Prostate gland (tissue), 2 donors: ENCODE data around the gene IL2RA. TPM values are rescaled to one million over a fixed set of nuclear protein-coding genes. Genes with fewer than 3 reads are reported as not detected.

Experiments used
- DNase-seq: peaks from one replicate; pipeline ENCODE4 v3.0.0-alpha.2; 2019; ENCODE audit warnings: low spot score
- H3K27ac ChIP-seq, 2 donors: fragments of 200-600 bp; sonication (generic); 2 replicates each; pipeline ENCODE4 v1.5.1; 2017 to 2019
- H3K27me3 ChIP-seq: fragments of 200-600 bp; sonication (generic); replicated peaks from 2 replicates; pipeline ENCODE4 v1.5.1; 2019; ENCODE audit not compliant: insufficient read depth
- H3K36me3 ChIP-seq, 2 donors: fragments of 200-600 bp; sonication (generic); 1 replicate in 1 of 2; 2 replicates in 1 of 2; pipeline versions ENCODE4 v1.5.1 to v1.8.1; 2017 to 2019
- H3K4me1 ChIP-seq: fragments of 200-600 bp; sonication (generic); replicated peaks from 2 replicates; pipeline ENCODE4 v1.5.1; 2019
- H3K4me3 ChIP-seq, 2 donors: fragments of 200-600 bp; sonication (generic); 2 replicates each; pipeline ENCODE4 v1.5.1; 2017 to 2019
- H3K9me3 ChIP-seq: fragments of 200-600 bp; sonication (generic); 2 replicates; pipeline ENCODE4 v1.5.1; 2017
- POLR2A ChIP-seq: fragments of 450-650 bp; IDR thresholded peaks from one replicate; pipeline ENCODE4 v1.6.1; 2016; ENCODE audit warnings: antibody characterized with exemption, mild to moderate bottlenecking
- POLR2AphosphoS5 ChIP-seq: sonication (generic); formaldehyde crosslinking; IDR thresholded peaks from one replicate; pipeline ENCODE4 v1.6.1; 2017; ENCODE audit warnings: antibody characterized with exemption
- WGBS: methylation state at CpG from one replicate; pipeline ENCODE4 v1.1.5; 2018; 5-methylcytosine and 5-hydroxymethylcytosine counted together
- intact Hi-C: fragments of 100-400 bp; cut with DNase I; formaldehyde crosslinking; loops from one replicate; pipeline ENCODE4 v1.14.2; 2022
- total RNA-seq, 2 donors: library from RNA; depleted of rRNA; stranded (reverse); fragments of >200 nt; gene quantifications; one replicate each; pipeline ENCODE4 v1.1.0, GENCODE V29; 2016
- TF ChIP-seq, protein P1 (sequence below), 4 experiments: fragments of 200-600 bp in 2 of 4; fragments of 450-650 bp in 2 of 4; sonication (generic) in 2 of 4; IDR thresholded peaks; 1 replicate in 3 of 4; 2 replicates in 1 of 4; pipeline ENCODE4 v1.5.1; 2016 to 2019; ENCODE audit warnings: antibody characterized with exemption in 4 of 4, mild to moderate bottlenecking in 2 of 4, moderate library complexity in 2 of 4

The IL2RA gene
- total RNA-seq, 2 donors from 2014 or later, result 1.9 TPM; not detected in 1

- TF ChIP-seq POLR2AphosphoS5 (no peak), POLR2A (no peak)
- TF ChIP-seq, protein P1, sequence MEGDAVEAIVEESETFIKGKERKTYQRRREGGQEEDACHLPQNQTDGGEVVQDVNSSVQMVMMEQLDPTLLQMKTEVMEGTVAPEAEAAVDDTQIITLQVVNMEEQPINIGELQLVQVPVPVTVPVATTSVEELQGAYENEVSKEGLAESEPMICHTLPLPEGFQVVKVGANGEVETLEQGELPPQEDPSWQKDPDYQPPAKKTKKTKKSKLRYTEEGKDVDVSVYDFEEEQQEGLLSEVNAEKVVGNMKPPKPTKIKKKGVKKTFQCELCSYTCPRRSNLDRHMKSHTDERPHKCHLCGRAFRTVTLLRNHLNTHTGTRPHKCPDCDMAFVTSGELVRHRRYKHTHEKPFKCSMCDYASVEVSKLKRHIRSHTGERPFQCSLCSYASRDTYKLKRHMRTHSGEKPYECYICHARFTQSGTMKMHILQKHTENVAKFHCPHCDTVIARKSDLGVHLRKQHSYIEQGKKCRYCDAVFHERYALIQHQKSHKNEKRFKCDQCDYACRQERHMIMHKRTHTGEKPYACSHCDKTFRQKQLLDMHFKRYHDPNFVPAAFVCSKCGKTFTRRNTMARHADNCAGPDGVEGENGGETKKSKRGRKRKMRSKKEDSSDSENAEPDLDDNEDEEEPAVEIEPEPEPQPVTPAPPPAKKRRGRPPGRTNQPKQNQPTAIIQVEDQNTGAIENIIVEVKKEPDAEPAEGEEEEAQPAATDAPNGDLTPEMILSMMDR (IDR thresholded peaks at IDR 0.05), result no peak
- no peaks in the 10 kb centered on the region for H3K4me1 ChIP-seq
Measured at GRCh38 chr10:6069081-6069931, 7.1 kb upstream of the IL2RA start.

DNA sequence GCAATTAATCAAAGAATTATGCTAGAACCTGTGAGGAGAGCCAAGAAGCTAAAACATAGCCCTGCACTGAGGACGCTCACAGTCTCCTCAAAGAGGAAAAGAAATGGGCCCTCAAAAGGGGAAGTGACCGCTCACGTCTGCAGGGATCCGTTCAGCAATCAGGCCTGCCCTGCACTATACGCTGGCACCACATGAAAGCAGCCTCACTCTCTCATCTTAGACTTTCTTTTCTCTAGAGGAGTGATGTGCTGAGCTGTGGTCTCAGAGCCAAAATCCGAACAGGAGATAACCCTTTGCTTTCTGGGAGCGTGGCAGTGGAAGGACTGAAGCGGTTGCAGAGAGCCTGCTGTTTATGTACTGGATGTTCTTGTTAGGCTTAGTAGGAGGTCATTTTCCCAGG is 6.3 kb upstream of the IL2RA start:
- no peak for TF ChIP-seq POLR2A
- TF ChIP-seq, protein P1 (IDR thresholded peaks at IDR 0.05), result no peak
- TF ChIP-seq POLR2AphosphoS5, result no peak
- Histone ChIP-seq H3K9me3 (no peaks in the 10 kb centered on the region), H3K4me3 (no peak overlapping the region), H3K27me3 (no peaks in the 10 kb centered on the region), H3K4me1 (no peaks in the 10 kb centered on the region), H3K36me3 (no peaks in the 10 kb centered on the region), H3K27ac (no peak overlapping the region)
- intact Hi-C loops, result no loop called here
- DNase-seq, result no peak
- 63% methylated on average over 8 of the region's 8 CpGs for WGBS

More at GRCh38 chr10:6069081-6069931, 7.1 kb upstream of the IL2RA start:
- WGBS, result 80% methylated on average over 11 of the region's 11 CpGs
- Histone ChIP-seq H3K27ac (no peak overlapping the region), H3K9me3 (no peaks in the 10 kb centered on the region), H3K27me3 (no peaks in the 10 kb centered on the region), H3K4me3 (no peak overlapping the region), H3K36me3 (no peaks in the 10 kb centered on the region)
- DNase-seq, result no peak
- intact Hi-C loops, result no loop called here

DNA sequence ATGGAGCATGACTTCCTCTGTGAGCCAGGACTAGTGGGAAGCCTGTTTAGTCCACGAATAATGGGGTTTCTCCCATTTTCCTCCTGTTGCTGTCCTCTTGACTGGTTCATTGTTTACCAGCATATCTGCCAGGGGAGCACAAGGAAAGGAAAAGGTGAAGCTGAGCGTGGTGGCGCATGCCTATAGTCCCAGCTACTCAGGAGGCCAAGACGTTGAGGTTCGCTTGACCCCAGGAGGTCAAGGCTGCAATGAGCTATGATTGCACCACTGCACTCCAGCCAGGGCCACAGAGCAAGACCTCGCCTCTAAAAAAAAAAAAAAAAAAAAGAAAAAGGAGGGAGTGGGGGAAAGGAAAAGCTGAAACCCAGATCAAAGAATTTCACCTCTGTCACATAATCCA is 5.8 kb upstream of the IL2RA start:
- no peaks in the 10 kb centered on the region for H3K4me1 ChIP-seq
- H3K36me3 ChIP-seq, result no peaks in the 10 kb centered on the region
- TF ChIP-seq, protein P1 (IDR thresholded peaks at IDR 0.05), result no peak
- TF ChIP-seq POLR2A (no peak), POLR2AphosphoS5 (no peak)
- no peaks in the 10 kb centered on the region for H3K27me3 ChIP-seq
- H3K4me3 ChIP-seq, result no peak overlapping the region
- H3K27ac ChIP-seq, result no peak overlapping the region
- no peak for DNase-seq
- intact Hi-C loops, result no loop called here
- WGBS, result 81% methylated on average over 6 of the region's 6 CpGs
- no peaks in the 10 kb centered on the region for H3K9me3 ChIP-seq

GRCh38 chr10:6067457-6067856 is 5.3 kb upstream of the IL2RA start:
- H3K4me3 ChIP-seq, result no peak overlapping the region
- H3K9me3 ChIP-seq, result no peaks in the 10 kb centered on the region
- 79% methylated on average over 4 of the region's 4 CpGs for WGBS
- no peaks in the 10 kb centered on the region for H3K27me3 ChIP-seq
- intact Hi-C loops, result no loop called here
- no peaks in the 10 kb centered on the region for H3K4me1 ChIP-seq
- no peak overlapping the region for H3K27ac ChIP-seq
- TF ChIP-seq, protein P1 (IDR thresholded peaks at IDR 0.05), result no peak
- no peak for TF ChIP-seq POLR2A
- no peak for TF ChIP-seq POLR2AphosphoS5
- no peaks in the 10 kb centered on the region for H3K36me3 ChIP-seq
- no peak for DNase-seq

DNA sequence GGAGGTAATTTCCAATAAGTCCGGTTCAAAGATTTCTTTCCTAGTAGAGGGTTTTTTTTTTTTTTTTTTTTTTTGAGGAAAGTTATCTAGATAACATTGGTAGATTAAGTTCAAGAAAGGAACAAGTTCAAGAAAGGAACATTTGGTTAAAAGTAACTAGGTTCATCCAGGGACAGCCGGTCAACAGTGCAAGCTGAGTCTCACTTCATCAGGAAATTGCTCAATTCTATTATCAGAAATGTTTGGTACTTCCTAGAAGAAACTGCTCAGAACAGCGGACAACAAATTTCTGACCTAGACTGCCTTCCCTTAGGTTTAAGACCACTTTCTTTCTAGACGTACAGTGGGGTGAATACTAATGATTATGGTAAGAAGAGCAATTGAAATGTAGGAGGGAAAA is 3.7 kb upstream of the IL2RA start:
- DNase-seq, result no peak
- Histone ChIP-seq H3K27me3 (no peaks in the 10 kb centered on the region), H3K9me3 (no peaks in the 10 kb centered on the region), H3K36me3 (no peaks in the 10 kb centered on the region), H3K4me3 (no peak overlapping the region), H3K27ac (no peak overlapping the region), H3K4me1 (no peaks in the 10 kb centered on the region)
- TF ChIP-seq POLR2A (no peak), POLR2AphosphoS5 (no peak)
- TF ChIP-seq, protein P1 (IDR thresholded peaks at IDR 0.05), result no peak
- 72% methylated on average over 4 of the region's 4 CpGs for WGBS
- intact Hi-C loops, result no loop called here
